K562 (cell line): Measurements from ENCODE around the gene EEF1A2. TPM values are rescaled to one million over a fixed set of nuclear protein-coding genes. Genes with fewer than 3 reads are reported as not detected.
A peak's percentile ranks its signal among the peaks of the same experiment; 100 is the strongest.

Experiments used
- ATAC-seq: fragments of 200-7000 bp; cut with Tn5 transposase; 3 replicates; pipeline ENCODE4 v1.9.1; 2020; ENCODE audit warnings: moderate library complexity
- BruUV-seq: library from RNA; stranded (reverse); fragments of 400-500 nt; replicated peaks from 2 replicates; lab custom pipeline; 2021; lab: Mats Ljungman, UMichigan
- CTCF ChIA-PET: fragments of 300-600 bp; formaldehyde crosslinking; extraction: SDS; loops from one replicate; lab custom pipeline; 2021; ENCODE audit warnings: low intra/inter-chr PET ratio; lab: Yijun Ruan, JAX
- POLR2A ChIA-PET: fragments of 300-600, 350-650 bp; sonication (Branson Sonifier 250); formaldehyde crosslinking; extraction: SDS; loops from one replicate; lab custom pipeline; 2021; ENCODE audit warnings: antibody characterized with exemption, inconsistent platforms; lab: Yijun Ruan, JAX
- DNase-seq, 4 experiments: peaks; one replicate each; pipeline versions ENCODE4 v3.0.0 to v3.0.0-alpha.2; 2011 to 2018; ENCODE audit warnings: low spot score in 3 of 4, mixed read lengths in 3 of 4; ENCODE audit errors: extremely low read depth in 1 of 4
- FAIRE-seq: peaks from 2 replicates; lab custom pipeline; 2011; peaks lifted over from hg19 to GRCh38; lab: Jason Lieb, UNC
- H2AFZ ChIP-seq: 2 replicates; pipeline ENCODE4 v1.6.0; 2011; ENCODE audit warnings: low read depth, low read length, control low read depth, inconsistent platforms
- H3K27ac ChIP-seq: fragments of 200-600 bp; 3 replicates; pipeline ENCODE4 v1.8.0; 2011; ENCODE audit warnings: low read depth, mild to moderate bottlenecking, control low read depth, inconsistent platforms, low read length, moderate library complexity, mixed read lengths; ENCODE audit errors: extremely low read depth
- H3K27me3 ChIP-seq, 2 experiments: fragments of 300-600 bp in 1 of 2; 2 replicates in 1 of 2; 3 replicates in 1 of 2; pipeline versions ENCODE4 v1.6.0 to v1.8.0; 2011; ENCODE audit warnings: inconsistent platforms in 2 of 2, low read length in 2 of 2, mild to moderate bottlenecking in 1 of 2, mixed read lengths in 1 of 2, moderate library complexity in 1 of 2; ENCODE audit not compliant: control insufficient read depth in 2 of 2, insufficient read depth in 2 of 2
- H3K36me3 ChIP-seq: fragments of 300-600 bp; 3 replicates; pipeline ENCODE4 v1.8.0; 2011; ENCODE audit warnings: mild to moderate bottlenecking, low read length, inconsistent platforms; ENCODE audit not compliant: control insufficient read depth, insufficient read depth
- H3K4me1 ChIP-seq, 2 experiments: fragments of 200-600 bp in 1 of 2; replicated peaks in 1 of 2; 2 replicates in 1 of 2; 3 replicates in 1 of 2; pipeline versions ENCODE4 v1.5.1 to v1.8.0; 2011; ENCODE audit warnings: inconsistent platforms in 2 of 2, low read length in 2 of 2, mild to moderate bottlenecking in 1 of 2, mixed read lengths in 1 of 2, moderate library complexity in 1 of 2; ENCODE audit not compliant: control insufficient read depth in 2 of 2, insufficient read depth in 2 of 2
- H3K4me2 ChIP-seq: 2 replicates; pipeline ENCODE4 v1.6.1; 2011; ENCODE audit warnings: low read length, control low read depth, inconsistent platforms, mixed read lengths; ENCODE audit not compliant: insufficient read depth
- H3K4me3 ChIP-seq: fragments of 200-600 bp; sonication (generic), shearing (Covaris generic); 2 replicates; pipeline ENCODE4 v1.5.1; 2016; ENCODE audit warnings: control low read depth, inconsistent platforms
- H3K79me2 ChIP-seq: fragments of 200-600 bp; 3 replicates; pipeline ENCODE4 v1.8.0; 2011; ENCODE audit warnings: low read length, inconsistent platforms; ENCODE audit not compliant: control insufficient read depth, insufficient read depth
- H3K9ac ChIP-seq, 2 experiments: 2 replicates each; pipeline versions ENCODE4 v1.6.0 to v1.6.1; 2011; ENCODE audit warnings: low read depth in 2 of 2, low read length in 2 of 2, control low read depth in 1 of 2, inconsistent platforms in 1 of 2, mild to moderate bottlenecking in 1 of 2, mixed read lengths in 1 of 2; ENCODE audit not compliant: insufficient read depth in 1 of 2
- H3K9me1 ChIP-seq: one replicate; pipeline ENCODE4 v1.6.0; 2011; ENCODE audit warnings: inconsistent platforms, mild to moderate bottlenecking, low read length, moderate library complexity; ENCODE audit not compliant: control insufficient read depth, insufficient read depth
- H3K9me3 ChIP-seq: replicated peaks from 2 replicates; pipeline ENCODE4 v1.5.1; 2011; ENCODE audit warnings: low read depth, low read length, inconsistent platforms; ENCODE audit not compliant: control insufficient read depth, insufficient read depth
- H4K20me1 ChIP-seq: replicated peaks from 2 replicates; pipeline ENCODE4 v1.6.1; 2011; ENCODE audit warnings: low read length, inconsistent platforms, mixed read lengths; ENCODE audit not compliant: control insufficient read depth, insufficient read depth
- CHD2 ChIP-seq: IDR thresholded peaks from 2 replicates; pipeline ENCODE4 v1.6.1; 2011; ENCODE audit warnings: low read depth, low read length
- DLX4 ChIP-seq: fragments of 250-450 bp; sonication (Bioruptor Pico); IDR thresholded peaks from 2 replicates; pipeline ENCODE4 v1.6.1; 2021; ENCODE audit warnings: mild to moderate bottlenecking
- ETV5 ChIP-seq: sonication (generic); formaldehyde crosslinking; IDR thresholded peaks from 2 replicates; pipeline ENCODE4 v1.4.0; 2020; ENCODE audit warnings: low read depth, mild to moderate bottlenecking, missing genetic modification reagents
- HNRNPLL ChIP-seq: fragments of 200-400 bp; formaldehyde crosslinking; IDR thresholded peaks from 2 replicates; pipeline ENCODE4 v1.6.1; 2017; ENCODE audit warnings: low read length, low read depth, mild to moderate bottlenecking; ENCODE audit not compliant: poor library complexity, severe bottlenecking
- KDM4B ChIP-seq, 2 experiments: fragments of 450-650 bp in 1 of 2; sonication (generic) in 1 of 2; IDR thresholded peaks; 2 replicates each; pipeline ENCODE4 v1.6.1; 2016 to 2017; ENCODE audit warnings: borderline replicate concordance in 2 of 2, antibody characterized with exemption in 1 of 2, low read depth in 1 of 2, mild to moderate bottlenecking in 1 of 2
- MAX ChIP-seq: sonication (generic); formaldehyde crosslinking; IDR thresholded peaks from 2 replicates; pipeline ENCODE4 v1.9.0; 2022; ENCODE audit warnings: mild to moderate bottlenecking, missing genetic modification reagents
- POLR2A ChIP-seq: fragments of 450-650 bp; conservative IDR thresholded peaks from 2 replicates; pipeline ENCODE4 v1.6.1; 2016
- POLR2AphosphoS2 ChIP-seq: IDR thresholded peaks from 2 replicates; pipeline ENCODE4 v1.6.1; 2012; ENCODE audit warnings: low read length, improper control_type of control experiment
- RBFOX2 ChIP-seq: fragments of 200-400 bp; formaldehyde crosslinking; IDR thresholded peaks from 2 replicates; pipeline ENCODE4 v1.6.1; 2017; ENCODE audit warnings: low read depth, mild to moderate bottlenecking, low read length, moderate library complexity
- SIX5 ChIP-seq, 2 experiments: IDR thresholded peaks; 2 replicates each; pipeline ENCODE4 v1.6.1; 2011; ENCODE audit warnings: low read length in 2 of 2, borderline replicate concordance in 1 of 2, low read depth in 1 of 2, mild to moderate bottlenecking in 1 of 2, moderate library complexity in 1 of 2; ENCODE audit not compliant: insufficient read depth in 1 of 2
- SRF ChIP-seq, 2 experiments: fragments of 250-450, 450-650 bp in 1 of 2; sonication (Bioruptor Pico) in 1 of 2; sonication (generic) in 1 of 2; formaldehyde crosslinking; IDR thresholded peaks; 2 replicates each; pipeline versions ENCODE4 v1.5.0 to v1.5.1; 2020 to 2022; ENCODE audit warnings: mild to moderate bottlenecking in 1 of 2, missing genetic modification reagents in 1 of 2
- TSC22D4 ChIP-seq: fragments of 450-650 bp; IDR thresholded peaks from 2 replicates; pipeline ENCODE4 v1.6.1; 2016; ENCODE audit warnings: missing genetic modification characterization, missing biosample characterization, control low read depth
- ZFPM2 ChIP-seq: fragments of 250-450 bp; sonication (Bioruptor Pico); IDR thresholded peaks from 2 replicates; pipeline ENCODE4 v1.5.1; 2022; ENCODE audit warnings: mild to moderate bottlenecking
- ZNF140 ChIP-seq: fragments of 250-450 bp; sonication (Bioruptor Pico); IDR thresholded peaks from 2 replicates; pipeline ENCODE4 v1.8.0; 2021; ENCODE audit warnings: moderate library complexity, mild to moderate bottlenecking, inconsistent platforms
- ZNF707 ChIP-seq: fragments of 250-450 bp; sonication (Bioruptor Pico); conservative IDR thresholded peaks from 2 replicates; pipeline ENCODE4 v1.8.0; 2022; ENCODE audit warnings: inconsistent platforms, mild to moderate bottlenecking, moderate library complexity
- ZNF785 ChIP-seq: fragments of 250-450 bp; sonication (Bioruptor Pico); IDR thresholded peaks from 2 replicates; pipeline ENCODE4 v1.4.0; 2020; ENCODE audit warnings: mild to moderate bottlenecking
- WGBS: fragments of 100-300 bp; shearing (Covaris generic); methylation state at CpG from one replicate; pipeline ENCODE4 v1.1.6; 2016; ENCODE audit warnings: low coverage, mixed read lengths; ENCODE audit not compliant: insufficient coverage; ENCODE audit errors: missing lambda C conversion rate; 5-methylcytosine and 5-hydroxymethylcytosine counted together
- in situ Hi-C: fragments of 300-500 bp; cut with MboI; formaldehyde crosslinking; loops from 4 replicates; pipeline ENCODE4 v1.15.0; 2018; ENCODE audit warnings: inconsistent platforms, mixed read lengths
- intact Hi-C: fragments of 100-400 bp; cut with micrococcal nuclease; formaldehyde crosslinking; loops from 2 replicates; pipeline ENCODE4 v1.14.2; 2022
- polyA plus RNA-seq, 8 experiments: library from polyadenylated mRNA; depleted of rRNA in 4 of 8; stranded (reverse) in 5 of 8; unstranded in 3 of 8; fragments of >200 nt; fragmentation: Nextera tagmentation in 2 of 8; fragmentation: Illumina TruSeq in 1 of 8; extraction: Ambion mirVana in 2 of 8; extraction: Trizol in 1 of 8; gene quantifications; 2 replicates each; pipeline versions ENCODE4 v1.2.1 to v1.2.3, GENCODE V29; 2011 to 2014; ENCODE audit warnings: inconsistent platforms in 1 of 8, missing spikeins in 1 of 8
- total RNA-seq, 7 experiments: library from RNA; depleted of rRNA in 6 of 7; stranded (reverse); fragments of >200 nt in 6 of 7; fragmentation: Illumina TruSeq in 2 of 7; extraction: Trizol in 2 of 7; gene quantifications; 2 replicates each; pipeline versions ENCODE4 v1.2.1 to v1.2.3, GENCODE V29; 2011 to 2021; ENCODE audit warnings: low replicate concordance in 1 of 7

The EEF1A2 gene
- total and polyA plus RNA-seq, 9 of the 15 experiments (the other 6 are each of a cell fraction or from before 2014, with no cell fraction given): 0.04 to 29.6 (median 11.5) TPM

- Histone ChIP-seq H3K27me3 (peaks cover 0 to 15% of the 10 kb centered on the region in 2 experiments; a peak in 1 of 5 replicates), H3K9ac (no peak overlapping the region), H3K4me1 (peaks cover 4 to 45% of the 10 kb centered on the region in 2 experiments), H3K36me3 (peaks cover 23% of the 10 kb centered on the region; the same call in 2 of the 3 replicates), H3K9me3 (peaks cover 7% of the 10 kb centered on the region), H3K4me2 (no peak overlapping the region), H4K20me1 (peaks cover 5% of the 10 kb centered on the region; the same call in 1 of the 2 replicates), H3K9me1 (no peaks in the 10 kb centered on the region), H3K27ac (no peak overlapping the region), H3K79me2 (peaks cover 14% of the 10 kb centered on the region), H3K4me3 (no peak overlapping the region), H2AFZ (no peak overlapping the region)
- intact Hi-C loops (no loop called here), in situ Hi-C loops (no loop called here)
- no peak for TF ChIP-seq ZNF707
- TF ChIP-seq POLR2AphosphoS2: 0 out of 2 replicates have a peak, but pooled peaks have one; percentile 2
- ATAC-seq (no peak), FAIRE-seq (no peak), DNase-seq (no peak)
- WGBS: 31% methylated on average over 2 of the region's 3 CpGs
- BruUV-seq: no TSS peak
- CTCF ChIA-PET: no interaction called here
- POLR2A ChIA-PET: interaction anchor here (0.7 to 4.0 kb wide), 3 partner anchors 9 to 558 kb away, joined by 3 to 27 read pairs (median 3); partner anchors contain the start of gene PTK6
These were observed 26.3 kb upstream of the EEF1A2 start for GRCh38 chr20:63525185-63525584.

- ATAC-seq (no peak), DNase-seq (no peak), FAIRE-seq (no peak)
- H3K4me2 ChIP-seq: no peak overlapping the region
- no peak overlapping the region for H2AFZ ChIP-seq
- 95% methylated on average over 10 of the region's 11 CpGs for WGBS
- ChIA-PET CTCF (no interaction called here), POLR2A (interaction anchor here (0.6 to 4.0 kb wide), 9 partner anchors 9 to 183 kb away, joined by 3 to 27 read pairs (median 4); partner anchors contain the start of genes RTEL1 and STMN3)
- no TSS peak for BruUV-seq
- no peak overlapping the region for H3K4me3 ChIP-seq
- intact Hi-C loops: no loop called here
- H4K20me1 ChIP-seq: no peaks in the 10 kb centered on the region
- H3K9ac ChIP-seq: no peak overlapping the region
- no peaks in the 10 kb centered on the region for H3K9me1 ChIP-seq
- H3K4me1 ChIP-seq: peaks cover 10 to 50% of the 10 kb centered on the region in 2 experiments
- H3K27me3 ChIP-seq: peaks cover 11 to 14% of the 10 kb centered on the region in 2 experiments; a peak in 4 of 5 replicates
- H3K27ac ChIP-seq: no peak overlapping the region
- in situ Hi-C loops: no loop called here
- peaks cover 23% of the 10 kb centered on the region; the same call in 2 of the 3 replicates for H3K36me3 ChIP-seq
- H3K9me3 ChIP-seq: peaks cover 7% of the 10 kb centered on the region
- H3K79me2 ChIP-seq: peaks cover 14% of the 10 kb centered on the region
- TF ChIP-seq SIX5 (IDR thresholded peaks at IDR 0.05; ENCODE audit: borderline replicate concordance in 1 of 2, insufficient read depth in 1 of 2, low read depth in 1 of 2, low read length in 2 of 2): no peak
- peak; percentile 29 for TF ChIP-seq POLR2A
- TF ChIP-seq ETV5: no peak
- no peak for TF ChIP-seq ZNF140 (CRISPR knock-in tag)
- no peak for TF ChIP-seq CHD2
- TF ChIP-seq ZNF785: no peak
- TF ChIP-seq HNRNPLL: no peak
- no peak for TF ChIP-seq SRF (CRISPR knock-in tag; IDR thresholded peaks at IDR 0.05)
- TF ChIP-seq TSC22D4 (tag): no peak
- TF ChIP-seq RBFOX2: peak; percentile 63
- TF ChIP-seq DLX4: no peak
- TF ChIP-seq ZFPM2: no peak
- TF ChIP-seq KDM4B (IDR thresholded peaks at IDR 0.05; ENCODE audit: borderline replicate concordance in 2 of 2, low read depth in 1 of 2): no peak
- TF ChIP-seq MAX: 0 out of 2 replicates have a peak, but pooled peaks have one; percentile 11
These were observed 24.2 kb upstream of the EEF1A2 start for GRCh38 chr20:63522981-63523611.
